ENCODE results near the gene CDH12.

- no peak for TF ChIP-seq CTCF (IDR thresholded peaks at IDR 0.05; ENCODE audit: low read length)
- no peak for TF ChIP-seq EZH2 (IDR thresholded peaks at IDR 0.05; ENCODE audit: borderline replicate concordance, low read length)
Observed at GRCh38 chr5:22348027-22348426, 505.1 kb downstream of the CDH12 start.

All from OCI-LY1 (cell line).